ENCODE results near the gene UBR7.
"Not testable (repeated sequence)": the region's sequence is repeated elsewhere in the genome, so short reads cannot be mapped to it uniquely, and the experiment has no call there.

The UBR7 gene, protein sequence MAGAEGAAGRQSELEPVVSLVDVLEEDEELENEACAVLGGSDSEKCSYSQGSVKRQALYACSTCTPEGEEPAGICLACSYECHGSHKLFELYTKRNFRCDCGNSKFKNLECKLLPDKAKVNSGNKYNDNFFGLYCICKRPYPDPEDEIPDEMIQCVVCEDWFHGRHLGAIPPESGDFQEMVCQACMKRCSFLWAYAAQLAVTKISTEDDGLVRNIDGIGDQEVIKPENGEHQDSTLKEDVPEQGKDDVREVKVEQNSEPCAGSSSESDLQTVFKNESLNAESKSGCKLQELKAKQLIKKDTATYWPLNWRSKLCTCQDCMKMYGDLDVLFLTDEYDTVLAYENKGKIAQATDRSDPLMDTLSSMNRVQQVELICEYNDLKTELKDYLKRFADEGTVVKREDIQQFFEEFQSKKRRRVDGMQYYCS

DNA sequence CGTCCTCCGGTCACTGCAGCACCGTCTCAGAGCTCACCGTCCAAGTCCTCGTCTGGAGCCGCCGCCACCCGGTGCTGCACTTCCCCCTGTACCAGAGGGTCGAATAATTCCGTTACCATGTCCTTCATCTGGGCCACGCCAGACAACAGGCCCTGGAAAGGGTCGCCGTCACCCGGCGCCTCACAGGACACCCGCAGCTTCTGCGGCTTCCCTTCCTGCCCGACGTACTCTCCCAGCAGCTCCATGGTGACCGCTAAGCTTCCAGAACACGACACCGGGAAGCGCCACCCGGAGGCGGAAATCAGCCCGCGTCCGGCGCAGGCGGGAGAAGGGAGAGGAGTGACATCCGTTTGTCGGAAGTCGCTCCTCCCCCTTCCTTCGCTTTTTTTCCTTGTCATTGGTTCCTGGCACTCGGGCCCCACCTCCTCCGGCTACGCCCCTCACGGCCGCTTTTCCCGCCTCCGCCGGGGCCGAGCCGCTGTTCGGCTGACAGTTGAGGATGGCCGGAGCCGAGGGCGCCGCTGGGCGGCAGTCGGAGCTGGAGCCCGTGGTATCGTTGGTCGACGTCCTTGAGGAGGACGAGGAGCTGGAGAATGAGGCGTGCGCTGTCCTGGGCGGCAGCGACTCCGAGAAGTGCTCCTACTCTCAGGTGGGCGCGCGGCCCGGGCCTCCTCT, at the start of gene UBR7, which contains the start of gene GON7:
Gene UBR7 (plus strand): TSS at position 464 of the 675 bp plus-strand sequence. CDS start 36 bp downstream, at position 500.
Gene GON7 (minus strand): TSS at position 273 of the 675 bp plus-strand sequence. CDS start 28 bp downstream, at position 245.
- peak; percentile 89 for DNase-seq

DNA sequence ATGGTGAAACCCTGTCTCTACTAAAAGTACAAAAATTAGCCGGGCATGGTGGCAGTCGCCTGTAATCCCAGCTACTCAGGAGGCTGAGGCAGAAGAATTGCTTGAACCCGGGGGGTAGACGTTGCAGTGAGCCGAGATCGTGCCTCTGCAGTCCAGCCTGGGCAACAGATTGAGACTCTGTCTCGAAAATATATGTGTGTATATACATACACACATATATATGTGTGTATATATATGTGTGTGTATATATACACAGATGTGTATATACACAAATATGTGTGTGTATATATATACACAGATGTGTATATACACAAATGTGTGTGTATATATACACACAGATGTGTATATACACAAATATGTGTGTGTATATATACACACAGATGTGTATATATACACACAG, 48.7 kb upstream of the UBR7 start:
- DNase-seq: not testable (repeated sequence)

DNA sequence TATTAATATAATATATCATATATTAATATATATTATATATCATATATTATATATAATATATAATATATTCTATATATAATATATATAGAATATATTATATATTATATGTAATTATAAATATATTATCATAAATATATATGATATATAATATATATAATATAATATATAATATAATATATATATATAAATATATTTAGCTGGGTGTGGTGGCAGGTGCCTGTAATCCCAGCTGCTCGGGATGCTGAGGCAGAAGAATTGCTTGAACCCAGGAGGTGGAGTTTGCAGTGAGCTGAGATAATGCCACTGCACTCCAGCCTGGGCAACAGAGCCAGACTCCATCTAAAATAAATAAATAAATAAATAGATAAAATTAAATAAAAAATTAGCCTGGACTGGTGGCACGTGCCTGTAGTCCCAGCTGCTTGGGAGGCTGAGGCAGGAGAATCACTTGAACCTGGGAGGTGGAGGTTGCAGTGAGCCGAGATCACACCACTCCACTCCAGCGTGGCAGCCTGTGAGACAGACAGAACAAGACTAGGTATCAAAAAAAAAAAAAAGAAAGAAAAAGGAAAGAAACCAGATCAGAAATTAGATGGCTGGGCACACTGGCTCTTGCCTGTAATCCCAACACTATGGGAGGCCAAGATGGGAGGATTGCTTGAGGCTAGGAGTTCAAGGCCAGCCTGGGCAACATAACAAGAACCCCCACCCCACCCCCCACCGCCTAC, 47.3 kb upstream of the UBR7 start:
- not testable (repeated sequence) for DNase-seq

DNA sequence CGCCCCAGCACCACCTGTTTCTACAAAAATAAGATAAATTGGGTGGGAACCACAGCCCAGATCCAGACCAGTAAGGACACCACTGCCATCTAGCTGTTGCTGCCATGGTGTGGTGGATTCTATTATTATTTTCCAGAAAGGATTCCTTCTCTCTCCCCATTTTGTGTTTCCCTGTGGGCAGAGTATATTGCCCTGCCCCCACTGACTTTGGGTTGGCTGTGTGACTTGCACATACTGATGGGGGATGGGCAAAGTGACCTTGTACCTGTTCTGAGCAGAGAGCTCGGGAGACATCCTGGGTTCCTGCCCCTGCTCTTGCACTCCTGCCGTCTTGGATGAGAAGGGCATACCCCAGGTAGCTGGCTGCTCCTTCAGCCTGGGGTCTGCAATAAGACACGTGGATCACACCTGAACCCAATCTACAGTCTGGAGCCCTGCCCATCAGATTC, 46.7 kb upstream of the UBR7 start:
- no peak for DNase-seq

DNA sequence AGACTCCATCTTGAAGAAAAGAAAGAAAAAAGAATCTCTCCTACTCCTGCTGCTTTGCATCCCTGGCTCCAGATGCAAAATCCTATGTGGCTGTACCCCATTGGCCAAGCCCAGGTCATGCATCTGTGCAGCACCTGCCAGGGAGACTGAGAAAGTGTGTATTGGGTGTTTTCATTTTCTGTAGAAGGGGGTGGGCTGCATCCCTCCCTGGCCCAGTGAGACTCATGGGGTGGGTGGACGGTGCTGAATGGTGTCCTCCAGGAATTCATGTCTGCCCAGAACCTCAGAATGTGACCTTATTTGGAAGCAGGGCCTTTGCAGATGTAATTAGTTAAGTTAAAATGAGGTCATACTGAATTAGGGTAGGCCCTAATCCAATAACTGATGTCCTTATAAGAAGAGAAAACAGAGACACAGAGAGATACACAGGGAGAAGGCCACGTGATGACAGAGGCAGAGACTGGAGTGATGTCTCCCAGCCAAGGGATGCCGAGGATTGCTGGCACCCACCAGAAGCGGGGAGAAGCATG, 45.6 kb upstream of the UBR7 start:
- DNase-seq: no peak

DNA sequence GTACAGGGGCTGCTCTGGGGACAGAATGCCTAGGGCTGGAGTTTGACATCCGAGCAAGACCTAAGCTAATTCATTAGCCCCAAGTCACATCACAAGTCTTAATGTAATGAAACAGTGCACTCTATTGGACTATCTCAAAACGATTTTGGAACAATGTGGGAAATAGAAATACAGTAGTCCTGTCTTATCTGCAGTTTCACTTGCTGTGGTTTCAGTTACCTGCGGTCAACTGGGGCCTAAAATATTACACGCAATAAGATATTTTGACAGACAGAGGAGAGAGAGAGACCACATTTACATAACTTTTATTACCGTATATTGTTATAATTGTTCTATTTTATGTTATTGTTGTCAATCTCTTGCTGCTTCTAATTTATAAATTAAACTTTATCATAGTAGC, 43.5 kb upstream of the UBR7 start:
- no peak for DNase-seq

DNA sequence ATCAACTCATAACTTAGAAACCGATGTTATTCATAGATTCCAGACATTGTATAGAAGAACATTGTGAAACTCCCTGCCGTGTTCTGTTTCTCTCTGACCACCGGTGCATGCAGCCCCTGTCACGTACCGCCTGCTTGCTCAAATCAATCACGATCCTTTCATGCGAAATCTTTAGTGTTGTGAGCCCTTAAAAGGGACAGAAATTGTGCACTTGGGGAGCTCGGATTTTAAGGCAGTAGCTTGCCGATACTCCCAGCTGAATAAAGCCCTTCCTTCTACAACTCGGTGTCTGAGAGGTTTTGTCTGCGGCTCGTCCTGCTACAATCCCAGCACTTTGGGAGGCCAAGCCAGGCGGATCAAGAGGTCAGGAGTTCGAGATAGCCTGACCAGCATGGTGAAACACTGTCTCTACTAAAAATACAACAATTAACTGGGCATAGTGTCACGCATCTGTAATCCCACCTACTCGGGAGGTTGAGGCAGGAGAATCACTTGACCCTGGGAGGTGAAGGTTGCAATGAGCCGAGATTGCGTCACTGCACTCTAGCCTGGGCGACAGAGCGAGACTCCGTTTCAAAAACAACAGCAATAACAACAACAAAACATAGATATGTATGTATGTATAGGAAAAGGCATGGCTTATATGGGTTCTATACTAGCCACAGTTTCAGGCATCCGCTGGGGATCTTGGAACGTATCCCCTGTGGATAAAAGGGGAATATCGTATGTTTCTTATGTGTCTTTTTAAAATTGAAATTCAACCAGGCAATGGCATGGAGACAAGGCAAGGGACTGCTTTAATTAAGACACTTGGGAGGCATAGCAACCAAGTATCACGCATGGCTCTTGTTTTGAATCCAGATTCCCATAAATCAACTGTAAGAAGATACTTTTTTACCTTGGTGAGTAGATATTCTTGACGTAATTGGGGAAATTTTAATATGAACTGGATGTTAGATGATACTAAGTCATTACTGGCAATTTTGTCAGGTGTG, 41.5 kb upstream of the UBR7 start:
- DNase-seq: not testable (repeated sequence)

DNA sequence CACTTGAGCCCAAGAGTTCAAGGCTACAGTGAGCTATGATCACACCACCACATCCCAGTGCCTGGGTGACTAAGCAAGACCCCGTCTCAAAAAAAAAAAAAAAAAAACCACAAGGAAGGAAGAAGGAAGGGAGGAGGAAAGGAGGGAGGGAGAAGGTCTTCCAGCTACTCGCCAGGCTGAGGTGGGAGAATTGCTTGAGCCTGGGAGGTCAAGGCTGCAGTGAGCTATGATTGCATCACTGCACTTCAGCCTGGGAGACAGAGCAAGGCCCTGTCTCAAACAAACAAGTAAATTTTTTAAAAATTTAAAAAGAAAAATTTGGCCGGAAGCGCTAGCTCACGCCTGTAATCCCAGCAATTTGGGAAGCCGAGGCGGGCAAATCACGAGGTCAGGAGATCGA, 38.4 kb upstream of the UBR7 start:
- DNase-seq: not testable (repeated sequence)

DNA sequence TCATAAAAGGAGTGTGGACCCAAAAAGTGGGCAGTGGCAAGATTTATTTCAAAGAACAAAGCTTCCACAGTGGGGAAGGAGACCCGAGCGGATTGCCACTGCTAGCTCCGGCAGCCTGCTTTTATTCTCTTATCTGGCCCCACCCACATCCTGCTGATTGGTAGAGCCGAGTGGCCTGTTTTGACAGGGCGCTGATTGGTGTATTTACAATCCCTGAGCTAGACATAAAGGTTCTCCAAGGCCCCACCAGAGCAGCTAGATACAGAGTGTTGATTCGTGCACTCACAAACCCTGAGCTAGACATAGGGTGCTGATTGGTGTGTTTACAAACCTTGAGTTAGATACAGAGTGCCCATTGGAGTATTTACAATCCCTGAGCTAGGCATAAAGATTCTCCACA, 37.4 kb upstream of the UBR7 start:
- not testable (repeated sequence) for DNase-seq

DNA sequence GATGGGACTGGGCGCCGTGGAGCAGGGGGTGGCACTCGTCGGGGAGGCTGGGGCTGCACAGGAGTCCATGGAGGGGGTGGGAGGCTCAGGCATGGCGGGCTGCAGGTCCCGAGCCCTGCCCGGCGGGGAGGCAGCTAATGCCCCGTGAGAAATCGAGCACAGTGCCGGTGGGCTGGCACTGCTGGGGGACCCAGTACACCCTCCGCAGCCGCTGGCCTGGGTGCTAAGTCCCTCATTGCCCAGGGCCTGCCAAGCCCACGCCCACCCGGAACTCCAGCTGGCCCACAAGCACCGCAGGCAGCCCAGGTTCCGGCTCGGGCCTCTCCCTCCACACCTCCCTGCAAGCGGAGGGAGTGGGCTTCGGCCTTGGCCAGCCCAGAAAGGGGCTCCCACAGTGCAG, 36.9 kb upstream of the UBR7 start:
- not testable (repeated sequence) for DNase-seq

DNA sequence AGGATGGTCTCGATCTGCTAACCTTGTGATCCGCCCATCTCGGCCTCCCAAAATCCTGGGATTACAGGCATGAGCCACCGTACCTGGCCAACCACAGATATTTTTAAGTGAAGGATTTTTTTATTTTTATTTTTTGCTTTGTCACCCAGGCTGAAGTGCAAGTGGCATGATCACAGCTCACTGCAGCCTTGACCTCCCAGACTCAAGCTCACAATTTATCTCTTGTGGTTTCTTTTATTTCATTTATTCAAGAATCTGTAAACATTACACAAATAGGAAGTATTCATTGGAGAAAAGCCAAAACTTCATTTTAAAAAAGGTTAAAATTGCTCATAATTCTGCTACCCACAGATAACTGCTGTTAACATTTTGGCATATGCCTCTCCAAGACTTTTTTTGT, 35.7 kb upstream of the UBR7 start:
- DNase-seq: no peak

DNA sequence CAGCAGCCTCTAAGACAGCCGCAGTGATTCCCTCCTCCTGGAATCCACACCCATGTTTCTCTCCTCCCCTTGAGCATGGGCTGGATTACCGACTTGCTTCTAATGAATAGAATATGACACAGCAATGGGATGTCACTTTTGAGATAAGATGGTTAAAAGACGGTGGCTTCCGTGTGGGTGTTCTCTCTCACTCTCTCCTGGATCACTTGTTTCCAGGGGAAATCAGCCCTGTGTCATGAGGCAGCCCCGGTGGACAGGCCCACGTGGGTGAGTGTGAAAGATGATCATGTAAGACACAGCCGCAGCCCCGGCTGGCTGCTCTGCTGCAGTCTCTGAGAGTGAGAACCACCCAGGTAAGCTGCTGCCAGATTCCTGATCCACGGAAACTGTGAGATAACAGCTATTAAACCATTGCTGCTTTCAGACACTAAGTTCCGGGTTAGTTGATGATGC, 33.1 kb upstream of the UBR7 start:
- DNase-seq: no peak

DNA sequence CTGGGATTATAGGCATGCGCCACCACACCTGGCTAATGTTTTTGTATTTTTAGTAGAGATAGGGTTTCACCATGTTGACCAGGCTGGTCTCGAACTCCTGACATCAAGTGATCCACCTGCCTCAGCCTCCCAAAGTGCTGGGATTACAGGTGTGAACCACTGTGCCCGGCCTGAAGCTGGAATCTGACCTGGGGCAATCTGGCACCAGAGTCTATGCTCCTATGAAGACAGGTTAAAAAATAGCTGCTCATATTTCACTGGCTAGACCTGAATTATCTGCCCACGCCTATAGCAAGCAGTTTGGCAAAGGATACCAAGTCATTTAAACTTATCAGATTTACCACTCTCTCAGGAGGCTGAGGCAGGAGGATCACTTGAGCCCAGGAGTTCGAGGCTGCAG, 32.3 kb upstream of the UBR7 start:
- not testable (repeated sequence) for DNase-seq

DNA sequence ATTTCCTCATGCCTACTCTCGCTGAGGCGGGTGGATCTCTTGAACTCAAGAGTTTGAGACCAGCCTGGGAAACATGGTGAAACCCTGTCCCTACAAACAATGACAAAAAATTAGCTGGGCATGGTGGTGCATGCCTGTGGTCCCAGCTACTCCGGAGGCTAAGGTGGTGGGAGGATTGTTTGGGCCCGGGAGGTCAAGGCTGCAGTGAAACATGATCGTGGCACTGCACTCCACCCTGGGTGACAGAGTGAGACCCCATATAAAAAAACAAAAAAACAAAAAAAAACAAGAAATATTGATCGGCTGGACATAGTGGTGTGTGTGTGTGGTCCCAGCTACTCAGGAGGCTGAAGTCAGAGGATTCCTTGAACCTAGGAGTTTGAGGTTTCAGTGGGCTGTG, 31.6 kb upstream of the UBR7 start:
- no peak for DNase-seq

DNA sequence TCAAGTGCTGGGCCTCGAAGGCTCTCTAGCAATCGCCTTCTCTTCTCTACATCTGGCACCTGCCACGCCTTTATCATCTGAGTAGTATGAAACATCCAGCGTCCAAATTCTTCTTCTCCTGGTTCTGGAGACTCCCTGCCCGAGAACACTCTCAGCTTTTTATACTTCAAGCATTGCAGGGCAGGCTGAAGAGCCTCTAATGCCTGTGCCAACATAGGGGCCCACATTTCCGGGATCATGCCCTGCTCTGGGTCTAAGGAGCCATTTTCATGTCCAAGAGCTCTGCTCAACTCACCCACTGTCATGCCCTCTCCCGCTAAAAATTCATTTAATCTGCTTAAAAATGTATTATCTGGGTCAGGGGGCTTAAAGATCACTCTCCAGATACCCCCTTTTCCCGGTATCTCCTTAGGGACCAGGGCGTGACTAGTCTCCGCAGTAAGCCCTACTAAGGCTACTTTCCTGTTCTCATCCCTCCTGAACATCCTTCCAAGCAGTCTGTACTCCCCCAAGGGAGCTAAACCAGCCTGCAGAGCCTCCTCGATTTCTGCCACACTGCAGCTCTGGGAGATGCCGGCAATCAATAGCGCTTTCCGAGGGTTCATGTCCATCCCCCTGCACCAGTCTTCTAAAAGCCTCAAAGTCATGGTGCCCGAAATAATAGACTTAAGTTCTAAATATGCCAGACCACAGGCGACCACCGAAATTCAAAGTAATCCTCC, 23.3 kb upstream of the UBR7 start:
- no peak for DNase-seq

DNA sequence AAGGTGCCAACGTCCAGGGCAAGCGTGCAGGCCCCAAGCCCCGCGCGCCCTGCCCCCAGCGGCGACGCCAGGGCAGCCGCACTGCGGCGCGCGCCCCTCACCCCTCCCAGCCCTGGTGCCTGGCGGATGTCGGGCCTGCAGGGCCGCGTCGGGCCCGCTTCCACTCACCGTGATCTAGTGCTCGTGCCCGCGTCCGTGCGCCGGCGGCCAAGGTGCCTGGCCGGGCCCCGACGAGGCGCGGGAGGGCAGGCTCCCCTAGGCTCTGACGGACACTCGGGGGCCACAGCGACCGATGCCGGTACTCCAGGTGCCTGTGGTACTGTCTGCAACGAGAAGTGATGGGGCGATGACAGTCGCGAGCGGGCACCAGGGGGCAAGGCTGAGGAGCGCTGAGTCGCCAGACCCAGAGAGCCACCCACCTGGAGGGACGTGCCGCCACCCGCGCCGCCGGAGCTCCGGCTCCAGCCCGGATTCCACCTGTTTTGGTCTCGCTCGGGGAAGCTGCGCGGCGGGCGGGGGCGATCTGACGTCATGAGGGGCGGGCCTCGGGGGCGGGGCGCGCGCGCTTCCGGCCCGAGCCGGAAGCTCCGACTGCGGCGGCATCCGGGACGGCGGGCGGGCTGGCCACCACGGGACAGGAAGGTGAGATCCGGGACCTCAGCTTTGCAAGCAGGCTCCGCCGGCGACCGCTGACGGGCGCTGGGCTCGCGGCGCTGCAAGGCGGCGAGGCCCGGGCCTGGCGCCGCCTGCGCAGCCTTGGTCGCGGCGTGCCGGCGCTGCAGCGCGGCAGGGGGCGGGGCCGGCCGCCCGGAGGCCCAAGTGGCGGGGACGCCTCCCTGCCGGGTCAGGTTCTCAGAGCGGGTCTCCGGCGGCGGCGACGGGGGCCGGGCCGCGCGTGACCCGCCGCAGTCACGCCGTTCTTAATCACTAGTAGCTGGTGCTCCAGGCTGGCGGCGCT, 22.4 kb upstream of the UBR7 start, which contains the start of the genes LYSET and MOAP1:
Gene LYSET (plus strand): TSS at position 927 of the 958 bp plus-strand sequence. CDS start 89 bp downstream, outside the sequence.
Gene MOAP1 (minus strand): TSS at position 507 of the 958 bp plus-strand sequence. CDS start 655 bp downstream, outside the sequence.
- DNase-seq: peak; percentile 94

DNA sequence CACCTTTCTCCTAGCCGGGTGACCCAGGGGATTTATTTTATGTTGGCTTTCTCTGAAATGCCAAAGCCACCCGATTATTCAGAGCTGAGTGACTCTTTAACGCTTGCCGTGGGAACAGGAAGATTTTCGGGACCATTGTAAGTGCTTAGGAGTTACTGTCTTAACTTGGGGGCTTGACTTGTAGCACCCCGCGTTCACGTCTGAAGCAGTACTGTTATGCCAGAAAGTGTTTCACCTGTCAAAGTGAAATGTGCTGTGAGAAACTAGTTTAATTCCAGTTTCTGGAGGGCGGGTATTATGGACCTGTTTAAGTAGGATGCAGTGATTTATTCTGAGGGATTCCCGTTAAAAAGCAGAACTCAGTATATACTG, 21.7 kb upstream of the UBR7 start:
- DNase-seq: no peak

DNA sequence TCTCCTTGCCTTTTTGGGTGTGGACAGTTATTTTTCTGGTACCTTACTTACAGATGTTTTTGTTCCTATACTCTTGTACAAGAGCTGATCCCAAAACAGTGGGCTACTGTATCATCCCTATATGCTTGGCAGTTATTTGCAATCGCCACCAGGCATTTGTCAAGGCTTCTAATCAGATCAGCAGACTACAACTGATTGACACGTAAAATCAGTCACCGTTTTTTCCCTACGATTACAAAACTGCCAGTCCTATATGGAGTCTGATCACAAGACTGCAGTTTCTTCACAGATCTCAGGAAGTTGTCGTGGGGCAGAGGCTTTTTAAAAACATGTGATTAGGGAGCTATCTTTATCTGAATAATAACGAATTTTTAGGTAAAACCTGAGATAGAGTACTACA, 20.6 kb upstream of the UBR7 start:
- DNase-seq: no peak

DNA sequence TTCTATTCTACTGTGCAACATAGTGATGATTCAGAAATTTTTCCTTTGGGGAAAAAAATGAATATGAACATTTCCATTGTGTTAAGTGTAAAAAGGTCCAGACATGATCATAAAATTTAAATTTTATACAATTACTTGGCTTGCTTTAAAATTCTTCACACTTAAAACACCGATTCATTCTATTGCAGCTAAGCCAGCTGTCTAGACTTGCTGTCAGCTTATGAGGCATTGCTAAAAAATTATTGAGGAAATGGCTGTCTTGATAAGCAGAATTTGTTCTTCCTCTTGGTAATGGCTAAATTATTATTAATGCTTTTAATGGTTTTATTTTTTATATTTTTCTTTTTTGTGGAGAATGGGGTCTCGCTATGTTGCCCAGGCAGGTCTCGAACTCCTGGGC, 20.1 kb upstream of the UBR7 start:
- no peak for DNase-seq
